GM12878 (cell line): ENCODE results near the gene CAB39. TPM values are rescaled to one million over a fixed set of nuclear protein-coding genes. Genes with fewer than 3 reads are reported as not detected.

ENCODE experiments used
- ASH2L ChIP-seq: fragments of 300-600, 200-600 bp; sonication (generic); IDR thresholded peaks from 2 replicates; pipeline ENCODE4 v1.6.1; 2017; ENCODE audit warnings: low read depth, mild to moderate bottlenecking, borderline replicate concordance
- BACH1 ChIP-seq: fragments of 450-650 bp; IDR thresholded peaks from 2 replicates; pipeline ENCODE4 v1.6.1; 2017; ENCODE audit warnings: mild to moderate bottlenecking, borderline replicate concordance
- BCL11A ChIP-seq: IDR thresholded peaks from 2 replicates; pipeline ENCODE4 v1.6.1; 2011; ENCODE audit warnings: low read depth, low read length
- CHD1 ChIP-seq: IDR thresholded peaks from 2 replicates; pipeline ENCODE4 v1.6.1; 2012; ENCODE audit warnings: low read depth, low read length, improper control_type of control experiment
- CHD4 ChIP-seq: fragments of 200-600 bp; sonication (generic); IDR thresholded peaks from 2 replicates; pipeline ENCODE4 v1.6.1; 2016; ENCODE audit warnings: mild to moderate bottlenecking
- DPF2 ChIP-seq: fragments of 450-650 bp; IDR thresholded peaks from 2 replicates; pipeline ENCODE4 v1.6.1; 2017; ENCODE audit warnings: mild to moderate bottlenecking
- EP300 ChIP-seq, 2 experiments: fragments of 150-350 bp in 1 of 2; IDR thresholded peaks; 2 replicates each; pipeline ENCODE4 v1.6.1; 2011 to 2012; ENCODE audit warnings: low read depth in 2 of 2, low read length in 2 of 2, borderline replicate concordance in 1 of 2, improper control_type of control experiment in 1 of 2, inconsistent platforms in 1 of 2; ENCODE audit not compliant: control insufficient read depth in 1 of 2
- GABPA ChIP-seq: IDR thresholded peaks from 2 replicates; pipeline ENCODE4 v1.6.1; 2014; ENCODE audit warnings: antibody characterized with exemption, low read depth, mild to moderate bottlenecking, inconsistent platforms
- GATAD2B ChIP-seq: fragments of 450-650 bp; conservative IDR thresholded peaks from 2 replicates; pipeline ENCODE4 v1.6.1; 2017; ENCODE audit warnings: low read depth, mild to moderate bottlenecking, moderate library complexity
- JUNB ChIP-seq: IDR thresholded peaks from 2 replicates; pipeline ENCODE4 v1.6.1; 2016; ENCODE audit warnings: antibody characterized with exemption, mild to moderate bottlenecking
- KDM1A ChIP-seq: fragments of 200-600 bp; sonication (generic); IDR thresholded peaks from 2 replicates; pipeline ENCODE4 v1.6.1; 2016; ENCODE audit warnings: borderline replicate concordance
- LARP7 ChIP-seq: fragments of 450-650 bp; IDR thresholded peaks from 2 replicates; pipeline ENCODE4 v1.6.1; 2017; ENCODE audit warnings: mild to moderate bottlenecking
- MEF2B ChIP-seq: fragments of 450-650 bp; IDR thresholded peaks from 2 replicates; pipeline ENCODE4 v1.6.1; 2018; ENCODE audit warnings: mild to moderate bottlenecking, moderate library complexity; ENCODE audit not compliant: partially characterized antibody, poor library complexity, severe bottlenecking
- MXI1 ChIP-seq: fragments of 150-350 bp; IDR thresholded peaks from 2 replicates; pipeline ENCODE4 v1.6.1; 2011; ENCODE audit warnings: low read depth, mild to moderate bottlenecking, inconsistent platforms, low read length, improper control_type of control experiment
- MYC ChIP-seq: IDR thresholded peaks from 2 replicates; pipeline ENCODE4 v1.6.1; 2011; ENCODE audit warnings: mild to moderate bottlenecking, low read length, moderate library complexity, inconsistent platforms; ENCODE audit not compliant: insufficient read depth, insufficient replicate concordance, insufficient read length, severe bottlenecking
- NBN ChIP-seq: fragments of 450-650 bp; IDR thresholded peaks from 2 replicates; pipeline ENCODE4 v1.6.1; 2016
- NR2C1 ChIP-seq: fragments of 450-650 bp; IDR thresholded peaks from 2 replicates; pipeline ENCODE4 v1.6.1; 2017; ENCODE audit warnings: antibody characterized with exemption, mild to moderate bottlenecking, moderate library complexity
- SIN3A ChIP-seq: IDR thresholded peaks from 2 replicates; pipeline ENCODE4 v1.6.1; 2012; ENCODE audit warnings: low read depth, low read length, improper control_type of control experiment
- SUPT20H ChIP-seq: IDR thresholded peaks from 2 replicates; pipeline ENCODE4 v1.6.1; 2011; ENCODE audit warnings: low read depth, mild to moderate bottlenecking, low read length, moderate library complexity, borderline replicate concordance; ENCODE audit not compliant: control insufficient read depth
- YBX1 ChIP-seq: fragments of 450-650 bp; IDR thresholded peaks from 2 replicates; pipeline ENCODE4 v1.6.1; 2016; ENCODE audit warnings: antibody characterized with exemption
- ZBED1 ChIP-seq: IDR thresholded peaks from 2 replicates; pipeline ENCODE4 v1.6.1; 2016; ENCODE audit warnings: borderline replicate concordance
- ZZZ3 ChIP-seq: IDR thresholded peaks from 2 replicates; pipeline ENCODE4 v1.6.1; 2011; ENCODE audit warnings: low read depth; ENCODE audit not compliant: control insufficient read depth, insufficient read length
- polyA plus RNA-seq, 11 experiments: library from polyadenylated mRNA; depleted of rRNA in 4 of 11; unstranded in 6 of 11; stranded (reverse) in 5 of 11; fragments of >200 nt; fragmentation: Nextera tagmentation in 4 of 11; fragmentation: Illumina TruSeq in 1 of 11; extraction: Ambion mirVana in 4 of 11; extraction: Trizol in 1 of 11; gene quantifications; 1 replicate in 1 of 11; 2 replicates in 10 of 11; pipeline versions ENCODE4 v1.2.1 to v1.2.3, GENCODE V29; 2011 to 2016; ENCODE audit warnings: inconsistent platforms in 2 of 11, missing spikeins in 2 of 11, low read depth in 1 of 11
- total RNA-seq, 4 experiments: library from RNA; depleted of rRNA in 3 of 4; stranded (reverse); fragments of >200 nt in 3 of 4; fragmentation: Illumina TruSeq in 1 of 4; extraction: Trizol in 1 of 4; gene quantifications; 2 replicates each; pipeline versions ENCODE4 v1.2.1 to v1.2.3, GENCODE V29; 2013 to 2021
- TF ChIP-seq, protein P1 (sequence below): IDR thresholded peaks from 2 replicates; pipeline ENCODE4 v1.6.1; 2011; ENCODE audit warnings: low read depth, mild to moderate bottlenecking, low read length, moderate library complexity, borderline replicate concordance; ENCODE audit errors: extremely low read depth
- TF ChIP-seq, protein P2 (sequence below): fragments of 450-650 bp; IDR thresholded peaks from 2 replicates; pipeline ENCODE4 v1.6.1; 2016; ENCODE audit warnings: mild to moderate bottlenecking
- TF ChIP-seq, protein P3 (sequence below): fragments of 450-650 bp; IDR thresholded peaks from 2 replicates; pipeline ENCODE4 v1.6.1; 2017; ENCODE audit warnings: borderline replicate concordance
- TF ChIP-seq, protein P4 (sequence below): fragments of 150-350 bp; IDR thresholded peaks from 2 replicates; pipeline ENCODE4 v1.6.1; 2014; ENCODE audit warnings: mild to moderate bottlenecking, low read depth, low read length

Gene CAB39
- total and polyA plus RNA-seq, 10 of the 15 experiments (the other 5 are each of a cell fraction or from before 2014, with no cell fraction given) = 13.3 to 129 (median 62.9) TPM

DNA sequence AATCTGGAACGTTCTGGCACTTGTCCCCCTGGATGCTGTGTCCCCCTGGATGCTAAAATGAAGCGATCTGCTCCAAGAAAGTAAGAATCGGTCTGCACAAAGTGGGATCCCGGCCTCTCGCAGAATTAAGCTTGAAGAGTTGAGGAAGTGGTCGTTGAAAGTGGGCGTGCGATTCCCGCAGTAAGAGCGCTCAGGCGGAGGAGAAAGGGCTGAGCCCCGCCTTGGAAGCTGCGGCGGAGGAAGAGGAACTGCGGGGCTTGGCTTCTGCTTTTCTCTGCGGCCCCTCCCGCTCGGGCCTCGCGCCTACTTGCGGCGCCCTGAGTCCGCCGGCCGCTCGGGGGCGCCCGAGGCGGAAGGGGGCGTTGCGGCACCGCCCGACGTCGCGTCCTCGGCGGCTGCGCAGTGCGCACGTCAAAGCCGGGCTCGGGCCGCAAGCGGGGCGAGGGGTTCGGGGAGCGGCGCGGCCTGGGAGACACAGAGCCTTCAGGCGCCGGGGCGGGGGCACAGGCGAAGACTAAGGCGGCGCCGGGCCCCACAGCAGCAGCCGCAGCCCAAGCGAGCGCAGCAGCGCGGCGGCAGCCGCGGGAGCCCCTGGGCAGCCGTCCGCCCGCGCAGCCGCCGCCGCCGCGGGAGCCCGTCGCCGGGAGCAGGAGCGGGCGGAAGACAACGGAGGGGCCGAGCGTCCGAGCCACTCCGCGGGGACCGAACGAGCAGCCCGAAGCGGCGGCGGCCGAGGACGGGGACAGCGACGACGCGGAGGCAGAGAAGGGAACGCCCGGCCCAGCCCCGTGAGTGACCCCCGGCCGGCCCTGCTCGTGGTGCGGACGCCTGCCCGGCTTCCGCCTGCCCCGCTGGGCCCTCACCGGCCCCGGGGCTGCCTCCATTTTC is at the start of gene CAB39 (continued):
- no peak for TF ChIP-seq MYC
- TF ChIP-seq GATAD2B = peak; percentile 87; the same call in 1 of the 2 replicates
- no peak for TF ChIP-seq GABPA
- TF ChIP-seq NR2C1 = peak; percentile 48; the same call in 1 of the 2 replicates
- TF ChIP-seq, protein P1, sequence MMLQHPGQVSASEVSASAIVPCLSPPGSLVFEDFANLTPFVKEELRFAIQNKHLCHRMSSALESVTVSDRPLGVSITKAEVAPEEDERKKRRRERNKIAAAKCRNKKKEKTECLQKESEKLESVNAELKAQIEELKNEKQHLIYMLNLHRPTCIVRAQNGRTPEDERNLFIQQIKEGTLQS = no peak
- no peak for TF ChIP-seq ZZZ3
- TF ChIP-seq, protein P2, sequence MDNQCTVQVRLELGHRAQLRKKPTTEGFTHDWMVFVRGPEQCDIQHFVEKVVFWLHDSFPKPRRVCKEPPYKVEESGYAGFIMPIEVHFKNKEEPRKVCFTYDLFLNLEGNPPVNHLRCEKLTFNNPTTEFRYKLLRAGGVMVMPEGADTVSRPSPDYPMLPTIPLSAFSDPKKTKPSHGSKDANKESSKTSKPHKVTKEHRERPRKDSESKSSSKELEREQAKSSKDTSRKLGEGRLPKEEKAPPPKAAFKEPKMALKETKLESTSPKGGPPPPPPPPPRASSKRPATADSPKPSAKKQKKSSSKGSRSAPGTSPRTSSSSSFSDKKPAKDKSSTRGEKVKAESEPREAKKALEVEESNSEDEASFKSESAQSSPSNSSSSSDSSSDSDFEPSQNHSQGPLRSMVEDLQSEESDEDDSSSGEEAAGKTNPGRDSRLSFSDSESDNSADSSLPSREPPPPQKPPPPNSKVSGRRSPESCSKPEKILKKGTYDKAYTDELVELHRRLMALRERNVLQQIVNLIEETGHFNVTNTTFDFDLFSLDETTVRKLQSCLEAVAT = no peak; the same call in 1 of the 2 replicates
- TF ChIP-seq SUPT20H = no peak
- no peak for TF ChIP-seq CHD4
- TF ChIP-seq DPF2 = peak; percentile 71
- TF ChIP-seq, protein P3, sequence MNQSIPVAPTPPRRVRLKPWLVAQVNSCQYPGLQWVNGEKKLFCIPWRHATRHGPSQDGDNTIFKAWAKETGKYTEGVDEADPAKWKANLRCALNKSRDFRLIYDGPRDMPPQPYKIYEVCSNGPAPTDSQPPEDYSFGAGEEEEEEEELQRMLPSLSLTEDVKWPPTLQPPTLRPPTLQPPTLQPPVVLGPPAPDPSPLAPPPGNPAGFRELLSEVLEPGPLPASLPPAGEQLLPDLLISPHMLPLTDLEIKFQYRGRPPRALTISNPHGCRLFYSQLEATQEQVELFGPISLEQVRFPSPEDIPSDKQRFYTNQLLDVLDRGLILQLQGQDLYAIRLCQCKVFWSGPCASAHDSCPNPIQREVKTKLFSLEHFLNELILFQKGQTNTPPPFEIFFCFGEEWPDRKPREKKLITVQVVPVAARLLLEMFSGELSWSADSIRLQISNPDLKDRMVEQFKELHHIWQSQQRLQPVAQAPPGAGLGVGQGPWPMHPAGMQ = no peak; the same call in 1 of the 2 replicates
- TF ChIP-seq NBN = peak; percentile 79
- TF ChIP-seq LARP7 = peak; percentile 90
- no peak for TF ChIP-seq YBX1
- no peak for TF ChIP-seq JUNB
- TF ChIP-seq, protein P4, sequence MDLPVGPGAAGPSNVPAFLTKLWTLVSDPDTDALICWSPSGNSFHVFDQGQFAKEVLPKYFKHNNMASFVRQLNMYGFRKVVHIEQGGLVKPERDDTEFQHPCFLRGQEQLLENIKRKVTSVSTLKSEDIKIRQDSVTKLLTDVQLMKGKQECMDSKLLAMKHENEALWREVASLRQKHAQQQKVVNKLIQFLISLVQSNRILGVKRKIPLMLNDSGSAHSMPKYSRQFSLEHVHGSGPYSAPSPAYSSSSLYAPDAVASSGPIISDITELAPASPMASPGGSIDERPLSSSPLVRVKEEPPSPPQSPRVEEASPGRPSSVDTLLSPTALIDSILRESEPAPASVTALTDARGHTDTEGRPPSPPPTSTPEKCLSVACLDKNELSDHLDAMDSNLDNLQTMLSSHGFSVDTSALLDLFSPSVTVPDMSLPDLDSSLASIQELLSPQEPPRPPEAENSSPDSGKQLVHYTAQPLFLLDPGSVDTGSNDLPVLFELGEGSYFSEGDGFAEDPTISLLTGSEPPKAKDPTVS = 0 out of 2 replicates have a peak, but pooled peaks have one; percentile 29
- no peak for TF ChIP-seq BCL11A
- TF ChIP-seq MXI1 = peak; percentile 27
- 0 out of 2 replicates have a peak, but pooled peaks have one; percentile 26 for TF ChIP-seq ASH2L
- peak; percentile 21 for TF ChIP-seq MEF2B
- 0 out of 2 replicates have a peak, but pooled peaks have one; percentile 28 for TF ChIP-seq SIN3A
- no peak for TF ChIP-seq KDM1A
- TF ChIP-seq EP300 (IDR thresholded peaks at IDR 0.05; ENCODE audit: borderline replicate concordance in 1 of 2, control insufficient read depth in 1 of 2, low read depth in 2 of 2, low read length in 2 of 2) = peak; percentile 27 to 29; a peak in 1 of 4 replicates
- TF ChIP-seq ZBED1 = peak; percentile 37; the same call in 1 of the 2 replicates
- peak; percentile 77; the same call in 1 of the 2 replicates for TF ChIP-seq BACH1
- no peak for TF ChIP-seq CHD1
